HL-60 (cell line): ENCODE measurements around the gene GALNT6.
A peak's percentile ranks its signal among the peaks of the same experiment; 100 is the strongest.

Experiments
- DNase-seq, 2 experiments: peaks; one replicate each; pipeline ENCODE4 v3.0.0-alpha.2; 2010 to 2020; ENCODE audit warnings: low read depth in 1 of 2, low spot score in 1 of 2
- H3K27ac ChIP-seq: fragments of 250-450 bp; sonication (Bioruptor Pico); replicated peaks from 2 replicates; pipeline ENCODE4 v1.5.1; 2020; ENCODE audit warnings: mild to moderate bottlenecking, moderate library complexity
- H3K27me3 ChIP-seq: fragments of 250-450 bp; sonication (Bioruptor Pico); 2 replicates; pipeline ENCODE4 v1.5.1; 2021; ENCODE audit warnings: mild to moderate bottlenecking, moderate library complexity; ENCODE audit not compliant: insufficient read depth, poor library complexity, severe bottlenecking
- H3K4me3 ChIP-seq: replicated peaks from 2 replicates; pipeline ENCODE4 v1.5.1; 2011; ENCODE audit warnings: mild to moderate bottlenecking, control low read depth, low read length; ENCODE audit not compliant: insufficient read depth
- CTCF ChIP-seq: IDR thresholded peaks from one replicate; pipeline ENCODE4 v1.5.1; 2011; ENCODE audit warnings: low read length, control low read depth, inconsistent platforms; ENCODE audit not compliant: insufficient read depth
- GABPA ChIP-seq: IDR thresholded peaks from 2 replicates; pipeline ENCODE4 v1.6.1; 2012; ENCODE audit warnings: low read depth
- POLR2AphosphoS5 ChIP-seq: IDR thresholded peaks from 2 replicates; pipeline ENCODE4 v1.6.1; 2012; ENCODE audit warnings: low read depth
- REST ChIP-seq: IDR thresholded peaks from 2 replicates; pipeline ENCODE4 v1.6.1; 2012; ENCODE audit warnings: low read depth; ENCODE audit not compliant: insufficient replicate concordance
- SPI1 ChIP-seq: IDR thresholded peaks from 2 replicates; pipeline ENCODE4 v1.6.1; 2012; ENCODE audit warnings: low read depth, mild to moderate bottlenecking, borderline replicate concordance

GALNT6 gene

GRCh38 chr12:51358496-51358895 lies 32.7 kb downstream of the GALNT6 start:
- Histone ChIP-seq H3K27me3 (no peaks in the 10 kb centered on the region), H3K4me3 (no peak overlapping the region), H3K27ac (no peak overlapping the region)
- TF ChIP-seq REST: no peak
- no peak for TF ChIP-seq POLR2AphosphoS5
- no peak for TF ChIP-seq SPI1
- no peak for TF ChIP-seq GABPA
- no peak for DNase-seq

- TF ChIP-seq GABPA: no peak
- peak; percentile 12; the same call in 1 of the 2 replicates for TF ChIP-seq SPI1
- H3K4me3 ChIP-seq: no peak overlapping the region
- H3K27ac ChIP-seq: 0 out of 2 replicates have a peak overlapping the region, but pooled peaks have one; percentile 37
- no peaks in the 10 kb centered on the region for H3K27me3 ChIP-seq
- peak in 1 of 2 experiments; percentile 59 for DNase-seq
Measured at GRCh38 chr12:51357374-51358047, 33.7 kb downstream of the GALNT6 start.

GRCh38 chr12:51351913-51352532 lies 39.2 kb downstream of the GALNT6 start:
- Histone ChIP-seq H3K27me3 (no peaks in the 10 kb centered on the region), H3K27ac (no peak overlapping the region), H3K4me3 (no peak overlapping the region)
- TF ChIP-seq REST (no peak), POLR2AphosphoS5 (no peak), CTCF (peak; percentile 57)
- peak in 1 of 2 experiments; percentile 56 for DNase-seq

- Histone ChIP-seq H3K27ac (no peak overlapping the region), H3K27me3 (no peaks in the 10 kb centered on the region), H3K4me3 (no peak overlapping the region)
- DNase-seq: no peak
- TF ChIP-seq GABPA (no peak), SPI1 (no peak), REST (no peak)
Measured at GRCh38 chr12:51349026-51349425, 42.2 kb downstream of the GALNT6 start.
